Lower leg skin (tissue), 4 donors: ENCODE data around the gene TMPRSS5. TPM values are rescaled to one million over a fixed set of nuclear protein-coding genes. Genes with fewer than 3 reads are reported as not detected.
A peak's percentile ranks its signal among the peaks of the same experiment; 100 is the strongest.

Source experiments
- DNase-seq, 2 donors: peaks; one replicate each; pipeline ENCODE4 v3.0.0-alpha.2; 2019; ENCODE audit warnings: low spot score in 2 of 2
- H3K4me3 ChIP-seq: fragments of 200-600 bp; sonication (generic); 2 replicates; pipeline ENCODE4 v1.5.1; 2017; ENCODE audit warnings: mild to moderate bottlenecking, low read depth; ENCODE audit not compliant: poor library complexity, severe bottlenecking
- CTCF ChIP-seq, 3 donors: fragments of 450-650 bp; IDR thresholded peaks; one replicate each; pipeline ENCODE4 v1.5.1; 2016; ENCODE audit warnings: antibody characterized with exemption in 3 of 3, mild to moderate bottlenecking in 3 of 3, moderate library complexity in 2 of 3
- POLR2A ChIP-seq, 2 donors: fragments of 450-650 bp; IDR thresholded peaks; one replicate each; pipeline ENCODE4 v1.6.1; 2016 to 2017; ENCODE audit warnings: antibody characterized with exemption in 2 of 2, mild to moderate bottlenecking in 1 of 2, moderate library complexity in 1 of 2
- WGBS, 2 donors: methylation state at CpG; one replicate each; pipeline ENCODE4 v1.1.5; 2018; 5-methylcytosine and 5-hydroxymethylcytosine counted together
- intact Hi-C: fragments of 100-400 bp; cut with DNase I; formaldehyde crosslinking; loops from one replicate; pipeline ENCODE4 v1.15.0; 2023; ENCODE audit warnings: low total_unique reads
- total RNA-seq, 4 donors: library from RNA; depleted of rRNA; stranded (reverse); fragments of >200 nt; gene quantifications; one replicate each; pipeline ENCODE4 v1.1.0, GENCODE V29; 2016

Gene TMPRSS5
- total RNA-seq, 4 donors from 2014 or later: 1.1 to 4.2 (median 3.0) TPM

GRCh38 chr11:113684496-113684895 lies 21.6 kb downstream of the TMPRSS5 start:
- TF ChIP-seq POLR2A (IDR thresholded peaks at IDR 0.05) (no peak), CTCF (IDR thresholded peaks at IDR 0.05) (no peak)
- intact Hi-C loops: loop anchor here (5.0 kb wide), 1 partner anchor 1083 kb away; no protein-coding TSS in a partner anchor
- H3K4me3 ChIP-seq: no peak overlapping the region
- DNase-seq: no peak
- 54 to 59% methylated on average over 5 of the region's 5 CpGs for WGBS, 2 donors

- no peak overlapping the region for H3K4me3 ChIP-seq
- intact Hi-C loops: loop anchor here (5.0 kb wide), 1 partner anchor 1084 kb away; no protein-coding TSS in a partner anchor
- WGBS, 2 donors: 83% methylated on average over 6 of the region's 6 CpGs
- peak in 1 of 2 donors; percentile 69 for DNase-seq
- no peak for TF ChIP-seq CTCF (IDR thresholded peaks at IDR 0.05)
- no peak for TF ChIP-seq POLR2A (IDR thresholded peaks at IDR 0.05)
Measured at GRCh38 chr11:113683481-113684046, 22.5 kb downstream of the TMPRSS5 start.

GRCh38 chr11:113681711-113682413 lies 24.2 kb downstream of the TMPRSS5 start:
- no peak for TF ChIP-seq POLR2A (IDR thresholded peaks at IDR 0.05)
- no peak for TF ChIP-seq CTCF (IDR thresholded peaks at IDR 0.05)
- WGBS, 2 donors: 81 to 82% methylated on average over 10 of the region's 10 CpGs
- H3K4me3 ChIP-seq: no peak overlapping the region
- intact Hi-C loops: loop anchor here (5.0 kb wide), 1 partner anchor 1085 kb away; no protein-coding TSS in a partner anchor
- no peak for DNase-seq

GRCh38 chr11:113681282-113681681 lies 24.8 kb downstream of the TMPRSS5 start:
- 67 to 90% methylated on average over 6 of the region's 6 CpGs for WGBS, 2 donors
- no peak overlapping the region for H3K4me3 ChIP-seq

GRCh38 chr11:113677685-113678084 lies 28.4 kb downstream of the TMPRSS5 start:
- WGBS, 2 donors: 87% methylated on average over 5 of the region's 5 CpGs
- intact Hi-C loops: loop anchor here (5.0 kb wide), 1 partner anchor 1275 kb away; no protein-coding TSS in a partner anchor
- H3K4me3 ChIP-seq: no peak overlapping the region
- no peak for DNase-seq
- TF ChIP-seq CTCF (IDR thresholded peaks at IDR 0.05): no peak
- no peak for TF ChIP-seq POLR2A (IDR thresholded peaks at IDR 0.05)

More at GRCh38 chr11:113681282-113681681, 24.8 kb downstream of the TMPRSS5 start:
- no peak for TF ChIP-seq POLR2A (IDR thresholded peaks at IDR 0.05)
- TF ChIP-seq CTCF (IDR thresholded peaks at IDR 0.05): no peak
- DNase-seq: no peak
- intact Hi-C loops: loop anchor here (5.0 kb wide), 1 partner anchor 1086 kb away; no protein-coding TSS in a partner anchor
